HG03354 (cell line): ENCODE data around the gene GRK3.
"Not testable (repeated sequence)": the region's sequence is repeated elsewhere in the genome, so short reads cannot be mapped to it uniquely, and the experiment has no call there.

Source experiments
- ATAC-seq: cut with Tn5 transposase; IDR thresholded peaks from one replicate; pipeline ENCODE4 v1.9.1; 2021; ENCODE audit warnings: mild to moderate bottlenecking; ENCODE audit not compliant: unreplicated experiment, poor library complexity, severe bottlenecking

The GRK3 gene

GRCh38 chr22:25548866-25549464 lies 15.5 kb upstream of the GRK3 start:
- ATAC-seq = no peak

GRCh38 chr22:25551396-25551795 lies 13.1 kb upstream of the GRK3 start:
- no peak for ATAC-seq

GRCh38 chr22:25552405-25552804 lies 12.1 kb upstream of the GRK3 start:
- not testable (repeated sequence) for ATAC-seq

GRCh38 chr22:25553131-25553530 lies 11.3 kb upstream of the GRK3 start:
- ATAC-seq = no peak

GRCh38 chr22:25554238-25554671 lies 10.2 kb upstream of the GRK3 start:
- no peak for ATAC-seq

- no peak for ATAC-seq
Observed at GRCh38 chr22:25554689-25555088, 9.8 kb upstream of the GRK3 start.

- no peak for ATAC-seq
Observed at GRCh38 chr22:25555586-25555985, 8.9 kb upstream of the GRK3 start.

DNA sequence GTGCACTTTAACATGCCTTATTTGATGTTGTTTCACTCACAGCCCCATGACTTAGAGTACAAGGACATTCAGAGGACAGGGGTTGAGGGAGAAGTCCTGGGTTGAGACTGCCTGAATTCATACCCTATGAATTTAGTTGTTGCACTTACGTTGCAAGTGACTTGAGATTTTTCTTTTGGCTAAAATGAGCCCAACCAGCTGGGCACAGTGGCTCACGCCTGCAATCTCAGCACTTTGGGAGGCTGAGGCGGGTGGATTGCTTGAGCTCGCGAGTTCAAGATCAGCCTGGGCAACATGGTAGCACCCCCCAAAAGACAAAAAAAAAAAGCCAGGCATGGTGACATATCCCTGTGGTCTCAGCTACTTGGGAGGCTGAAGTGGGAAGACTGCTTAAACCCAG lies 7.3 kb upstream of the GRK3 start:
- ATAC-seq = no peak

DNA sequence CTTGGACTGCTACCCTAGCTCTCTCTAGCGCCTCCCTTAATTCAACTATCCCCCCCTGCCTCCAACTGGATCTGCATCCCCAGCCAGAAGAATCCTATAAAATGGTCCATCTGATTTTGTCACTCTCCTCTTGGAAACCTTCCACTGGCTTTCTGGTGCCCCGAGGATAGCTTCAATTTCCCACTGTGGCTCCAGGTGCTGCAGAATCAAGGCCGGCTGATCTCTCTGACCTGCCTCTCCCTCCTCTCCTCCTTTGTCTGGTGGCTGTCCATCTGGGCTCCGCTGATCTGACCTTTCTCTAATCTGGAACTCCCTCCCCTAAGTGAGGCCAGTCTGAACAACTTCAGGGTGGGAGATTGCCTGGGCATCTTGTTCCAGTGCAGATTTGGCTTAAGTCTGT lies 6.1 kb upstream of the GRK3 start:
- no peak for ATAC-seq

GRCh38 chr22:25559910-25560309 lies 4.6 kb upstream of the GRK3 start:
- ATAC-seq = not testable (repeated sequence)

GRCh38 chr22:25561182-25561581 lies 3.3 kb upstream of the GRK3 start:
- ATAC-seq = not testable (repeated sequence)

GRCh38 chr22:25561927-25562326 lies 2.5 kb upstream of the GRK3 start:
- not testable (repeated sequence) for ATAC-seq

GRCh38 chr22:25562966-25563760 lies 1.3 kb upstream of the GRK3 start:
- ATAC-seq = not testable (repeated sequence)

DNA sequence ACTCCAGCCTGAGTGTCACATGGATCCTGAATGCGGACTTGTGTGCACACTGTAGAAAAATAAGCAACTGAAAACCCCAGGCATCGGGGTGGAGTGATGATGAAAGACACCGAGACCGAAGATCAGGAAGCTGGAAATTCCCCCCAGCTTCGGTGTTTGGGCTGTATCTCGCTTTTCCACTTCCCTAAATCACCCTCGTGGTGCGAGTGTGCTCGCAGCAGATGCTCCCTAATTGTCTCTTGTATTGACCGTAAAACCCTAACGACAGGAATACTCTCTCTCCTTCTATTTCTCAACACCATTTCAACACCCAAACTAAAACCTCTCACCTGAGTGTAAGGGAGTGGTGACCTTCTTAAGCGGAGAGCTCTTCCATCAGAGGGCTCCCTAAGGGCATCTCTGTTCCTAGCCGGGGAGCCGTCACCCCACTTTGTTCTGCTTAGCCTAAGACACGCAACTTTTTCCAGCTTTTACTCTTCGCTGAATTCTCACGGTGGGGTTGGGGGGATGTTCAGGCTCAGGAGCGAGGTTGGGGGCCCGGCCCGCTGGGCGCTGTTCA lies 635 bp upstream of the GRK3 start:
- peak; percentile 15 for ATAC-seq

DNA sequence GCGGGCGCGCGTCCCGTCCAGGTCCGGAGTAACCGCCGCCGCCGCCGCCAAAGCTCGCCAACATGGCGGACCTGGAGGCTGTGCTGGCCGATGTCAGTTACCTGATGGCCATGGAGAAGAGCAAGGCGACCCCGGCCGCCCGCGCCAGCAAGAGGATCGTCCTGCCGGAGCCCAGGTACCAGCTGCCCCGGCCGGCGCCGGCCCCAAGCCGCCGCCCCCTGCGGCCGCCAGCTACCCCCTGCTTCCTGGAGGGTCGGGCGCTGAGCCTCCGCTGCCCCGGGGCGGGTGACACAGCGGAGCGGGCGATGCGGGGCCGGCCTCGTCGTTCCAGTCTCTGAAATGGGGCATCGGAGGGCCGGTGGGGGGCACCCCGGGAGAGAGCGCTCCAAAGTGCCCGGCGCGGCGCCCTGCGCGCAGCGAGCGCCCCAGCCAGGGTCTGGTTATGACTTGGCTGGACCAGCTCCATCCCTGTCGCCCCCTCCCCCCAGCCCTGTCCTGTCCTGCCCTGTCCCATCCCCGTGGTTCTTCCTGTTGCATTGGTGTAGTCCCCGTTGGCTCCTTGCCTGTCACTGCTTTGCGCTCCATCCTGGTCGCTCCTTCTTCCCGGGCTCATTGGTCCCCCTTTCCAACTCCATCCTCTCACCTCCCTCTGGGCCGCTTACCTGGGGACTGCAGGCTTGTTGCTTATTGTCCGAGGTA lies 653 bp downstream of the GRK3 start:
- peak; percentile 13 for ATAC-seq

DNA sequence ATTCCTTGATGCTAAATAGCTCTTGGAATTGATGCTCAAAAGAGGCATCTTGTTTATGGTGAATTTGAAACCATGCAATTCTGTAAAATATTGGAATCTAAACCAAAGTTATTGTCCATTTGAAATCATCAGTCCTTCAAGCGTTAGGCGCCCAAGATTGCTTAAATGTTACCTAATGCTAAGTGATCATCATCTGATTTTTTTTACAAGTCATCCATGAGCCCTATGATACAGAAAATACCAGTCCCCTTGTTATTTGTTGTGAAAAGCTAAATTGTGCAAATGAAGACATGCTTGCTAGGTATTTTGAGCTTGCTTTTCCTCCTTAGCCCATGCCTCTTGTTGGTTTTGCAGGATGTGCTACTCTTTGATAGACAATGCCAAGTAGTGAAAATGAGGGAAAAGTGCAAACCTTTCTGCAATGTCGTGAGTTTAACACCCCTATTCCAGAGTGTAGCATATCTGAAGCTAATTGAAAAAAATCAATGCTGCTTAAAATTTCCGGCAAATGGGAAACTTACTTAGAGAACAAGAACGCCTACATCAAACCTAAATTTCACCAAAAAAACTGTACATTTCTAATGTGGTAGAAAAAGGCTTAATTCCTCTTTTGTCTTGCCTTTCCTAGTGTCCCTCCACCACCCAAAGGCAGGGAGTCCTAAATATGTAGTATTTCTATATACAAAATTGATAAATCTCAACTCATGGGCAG lies 1.9 kb downstream of the GRK3 start:
- no peak for ATAC-seq

GRCh38 chr22:25566898-25567235 lies 2.4 kb downstream of the GRK3 start:
- no peak for ATAC-seq

DNA sequence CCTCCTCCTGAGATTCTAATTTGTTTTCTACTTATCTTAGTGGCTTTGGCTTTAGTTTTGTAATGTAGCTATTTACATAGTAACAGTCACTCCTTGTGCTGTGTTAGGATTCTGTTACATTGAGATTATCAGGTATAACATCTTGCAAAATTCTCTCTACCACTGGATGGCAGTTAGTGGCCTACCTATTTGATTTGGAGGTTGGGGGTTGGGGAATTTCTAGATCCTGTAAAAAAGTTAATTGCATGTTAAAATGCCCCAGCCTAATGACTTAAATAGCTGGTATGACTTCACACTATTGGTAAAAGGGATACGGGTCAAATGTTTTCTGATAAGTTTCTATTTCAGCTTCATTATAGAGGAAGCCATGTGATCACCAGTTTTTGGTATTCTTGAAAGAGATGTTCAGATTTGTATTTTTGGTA lies 2.8 kb downstream of the GRK3 start:
- no peak for ATAC-seq

DNA sequence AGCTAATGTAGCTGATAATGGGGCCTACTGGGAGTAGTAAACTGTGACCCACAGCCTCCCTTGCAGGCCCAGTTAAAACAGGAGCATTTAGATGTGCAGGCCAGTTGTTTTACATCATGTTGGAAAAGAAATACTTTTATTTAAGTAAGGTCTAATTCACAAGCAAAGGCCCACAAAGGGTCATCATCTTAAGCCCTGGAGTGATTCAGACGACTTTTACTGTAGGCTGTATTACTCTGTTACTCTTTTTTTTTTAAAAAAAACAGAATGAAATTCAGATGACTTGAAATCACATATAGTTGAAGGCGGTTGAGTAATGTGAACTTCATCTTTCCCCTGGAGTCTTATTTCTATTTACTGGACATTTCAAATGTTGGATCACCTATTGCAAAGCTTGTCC lies 3.6 kb downstream of the GRK3 start:
- ATAC-seq = not testable (repeated sequence)

DNA sequence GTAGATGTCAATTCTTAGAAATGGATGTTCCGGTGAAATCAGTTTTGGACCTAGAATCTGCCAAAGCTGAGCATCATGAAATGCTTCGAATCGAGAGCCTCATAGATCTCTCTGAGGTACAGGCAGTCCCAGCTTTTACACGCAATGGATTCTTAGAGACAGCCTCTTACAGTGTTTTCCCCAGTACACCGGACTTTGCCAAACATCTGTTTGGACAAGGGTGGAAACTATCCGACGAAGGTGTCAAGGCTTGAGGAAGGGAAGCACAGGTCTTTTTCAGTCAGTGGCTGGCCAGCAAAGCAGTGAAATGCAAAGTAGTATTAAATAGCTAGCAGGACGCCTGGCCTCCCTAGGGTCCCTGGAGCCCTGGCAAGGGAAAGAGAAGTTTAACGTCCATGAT lies 4.9 kb downstream of the GRK3 start:
- no peak for ATAC-seq
